Measurements from ENCODE around the gene SLCO4A1. TPM values are rescaled to one million over a fixed set of nuclear protein-coding genes. Genes with fewer than 3 reads are reported as not detected.

Gene SLCO4A1
- total RNA-seq, 2 donors from 2014 or later = 2.9 to 5.0 TPM

DNA sequence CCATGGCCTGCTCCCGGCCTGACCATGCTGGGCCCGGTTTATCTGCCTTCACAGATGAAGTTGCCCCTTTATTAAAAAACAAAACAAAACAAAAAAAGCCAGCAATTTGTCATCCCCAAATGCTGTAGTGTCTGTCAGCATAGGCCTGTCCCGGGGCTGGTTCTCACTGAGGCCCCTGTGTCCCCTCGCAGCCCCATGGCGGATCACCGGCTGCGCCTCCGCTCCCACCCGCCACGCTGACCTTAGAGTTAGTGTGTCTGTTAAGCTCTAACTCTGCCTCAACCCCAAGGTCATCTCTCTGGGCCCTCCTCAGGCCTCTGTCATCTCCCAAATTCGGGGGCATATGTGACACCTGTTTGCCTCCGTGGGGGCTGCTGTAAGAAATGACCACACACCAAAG is 11.1 kb downstream of the SLCO4A1 start:
- TF ChIP-seq, protein P1, sequence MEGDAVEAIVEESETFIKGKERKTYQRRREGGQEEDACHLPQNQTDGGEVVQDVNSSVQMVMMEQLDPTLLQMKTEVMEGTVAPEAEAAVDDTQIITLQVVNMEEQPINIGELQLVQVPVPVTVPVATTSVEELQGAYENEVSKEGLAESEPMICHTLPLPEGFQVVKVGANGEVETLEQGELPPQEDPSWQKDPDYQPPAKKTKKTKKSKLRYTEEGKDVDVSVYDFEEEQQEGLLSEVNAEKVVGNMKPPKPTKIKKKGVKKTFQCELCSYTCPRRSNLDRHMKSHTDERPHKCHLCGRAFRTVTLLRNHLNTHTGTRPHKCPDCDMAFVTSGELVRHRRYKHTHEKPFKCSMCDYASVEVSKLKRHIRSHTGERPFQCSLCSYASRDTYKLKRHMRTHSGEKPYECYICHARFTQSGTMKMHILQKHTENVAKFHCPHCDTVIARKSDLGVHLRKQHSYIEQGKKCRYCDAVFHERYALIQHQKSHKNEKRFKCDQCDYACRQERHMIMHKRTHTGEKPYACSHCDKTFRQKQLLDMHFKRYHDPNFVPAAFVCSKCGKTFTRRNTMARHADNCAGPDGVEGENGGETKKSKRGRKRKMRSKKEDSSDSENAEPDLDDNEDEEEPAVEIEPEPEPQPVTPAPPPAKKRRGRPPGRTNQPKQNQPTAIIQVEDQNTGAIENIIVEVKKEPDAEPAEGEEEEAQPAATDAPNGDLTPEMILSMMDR (conservative IDR thresholded peaks at IDR 0.05) = no peak
- Mint-ChIP-seq H3K36me3 (ENCODE audit: low read depth) (no peaks in the 10 kb centered on the region), H3K9me3 (no peaks in the 10 kb centered on the region), H3K27me3 (ENCODE audit: insufficient read depth) (no peaks in the 10 kb centered on the region), H3K27ac (no peak overlapping the region), H3K4me1 (peaks cover 5% of the 10 kb centered on the region), H3K4me3 (no peak overlapping the region)
- Histone ChIP-seq H3K27ac (ENCODE audit: low read depth, low read length) (no peak overlapping the region), H3K9me3 (ENCODE audit: control insufficient read depth, low read length) (no peaks in the 10 kb centered on the region), H3K27me3 (ENCODE audit: control insufficient read depth, insufficient read depth, low read length, poor library complexity, severe bottlenecking) (no peaks in the 10 kb centered on the region), H3K4me1 (ENCODE audit: control insufficient read depth, insufficient read depth, low read length) (no peaks in the 10 kb centered on the region), H3K9ac (ENCODE audit: extremely low read depth, low read length, poor library complexity, severe bottlenecking) (no peak overlapping the region), H3K36me3 (ENCODE audit: control insufficient read depth, insufficient read depth, low read length) (no peaks in the 10 kb centered on the region), H3K4me3 (ENCODE audit: low read length) (no peak overlapping the region)
- WGBS, 2 experiments (ENCODE audit: insufficient coverage in 1 of 2, insufficient read length in 1 of 2) = 81 to 87% methylated on average over 9 to 12 of the region's 12 CpGs
- DNase-seq = no peak

DNA sequence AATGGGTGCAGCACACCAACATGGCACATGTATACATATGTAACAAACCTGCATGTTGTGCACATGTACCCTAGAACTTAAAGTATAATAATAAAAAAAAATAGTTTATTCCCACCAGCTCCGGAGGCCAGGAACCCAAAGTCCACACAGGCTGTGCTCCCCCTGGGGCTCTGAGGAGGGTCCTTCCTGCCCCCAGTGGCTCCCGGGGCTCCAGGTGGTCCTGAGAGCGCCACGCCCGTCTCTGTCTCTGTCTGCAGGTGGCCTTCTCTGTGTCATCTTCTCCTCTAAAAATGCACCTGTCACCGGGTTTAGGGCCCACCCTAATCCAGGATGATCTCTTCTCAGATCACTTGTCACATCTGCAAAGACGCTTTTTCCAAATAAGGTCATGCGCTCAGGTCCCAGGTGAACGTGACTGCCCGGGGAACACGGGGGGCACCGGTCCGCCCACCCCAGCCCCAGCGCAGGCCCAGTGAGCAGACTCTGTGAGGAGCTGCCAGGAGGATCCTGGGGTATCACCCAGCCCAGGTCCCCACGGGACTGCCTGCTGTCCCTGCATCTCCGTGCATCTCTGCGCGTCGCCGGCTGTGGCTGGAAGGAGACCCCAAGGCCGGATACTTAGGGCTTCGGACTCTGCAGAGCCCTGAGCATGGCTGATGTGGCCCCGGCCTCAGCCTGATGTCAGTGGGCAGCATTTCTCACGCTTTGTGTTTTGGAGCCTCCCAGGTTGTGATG is 11.8 kb downstream of the SLCO4A1 start:
- Mint-ChIP-seq H3K27me3 (ENCODE audit: insufficient read depth) (no peaks in the 10 kb centered on the region), H3K4me1 (peaks cover 5% of the 10 kb centered on the region), H3K36me3 (ENCODE audit: low read depth) (no peaks in the 10 kb centered on the region), H3K4me3 (no peak overlapping the region), H3K27ac (no peak overlapping the region), H3K9me3 (no peaks in the 10 kb centered on the region)
- Histone ChIP-seq H3K27me3 (ENCODE audit: control insufficient read depth, insufficient read depth, low read length, poor library complexity, severe bottlenecking) (no peaks in the 10 kb centered on the region), H3K9ac (ENCODE audit: extremely low read depth, low read length, poor library complexity, severe bottlenecking) (no peak overlapping the region), H3K27ac (ENCODE audit: low read depth, low read length) (no peak overlapping the region), H3K4me1 (ENCODE audit: control insufficient read depth, insufficient read depth, low read length) (no peaks in the 10 kb centered on the region), H3K36me3 (ENCODE audit: control insufficient read depth, insufficient read depth, low read length) (no peaks in the 10 kb centered on the region), H3K9me3 (ENCODE audit: control insufficient read depth, low read length) (no peaks in the 10 kb centered on the region), H3K4me3 (ENCODE audit: low read length) (no peak overlapping the region)
- no peak for DNase-seq
- TF ChIP-seq, protein P1 (conservative IDR thresholded peaks at IDR 0.05) = no peak
- WGBS, 2 experiments (ENCODE audit: insufficient coverage in 1 of 2, insufficient read length in 1 of 2) = 93 to 95% methylated on average over 17 to 24 of the region's 24 CpGs

DNA sequence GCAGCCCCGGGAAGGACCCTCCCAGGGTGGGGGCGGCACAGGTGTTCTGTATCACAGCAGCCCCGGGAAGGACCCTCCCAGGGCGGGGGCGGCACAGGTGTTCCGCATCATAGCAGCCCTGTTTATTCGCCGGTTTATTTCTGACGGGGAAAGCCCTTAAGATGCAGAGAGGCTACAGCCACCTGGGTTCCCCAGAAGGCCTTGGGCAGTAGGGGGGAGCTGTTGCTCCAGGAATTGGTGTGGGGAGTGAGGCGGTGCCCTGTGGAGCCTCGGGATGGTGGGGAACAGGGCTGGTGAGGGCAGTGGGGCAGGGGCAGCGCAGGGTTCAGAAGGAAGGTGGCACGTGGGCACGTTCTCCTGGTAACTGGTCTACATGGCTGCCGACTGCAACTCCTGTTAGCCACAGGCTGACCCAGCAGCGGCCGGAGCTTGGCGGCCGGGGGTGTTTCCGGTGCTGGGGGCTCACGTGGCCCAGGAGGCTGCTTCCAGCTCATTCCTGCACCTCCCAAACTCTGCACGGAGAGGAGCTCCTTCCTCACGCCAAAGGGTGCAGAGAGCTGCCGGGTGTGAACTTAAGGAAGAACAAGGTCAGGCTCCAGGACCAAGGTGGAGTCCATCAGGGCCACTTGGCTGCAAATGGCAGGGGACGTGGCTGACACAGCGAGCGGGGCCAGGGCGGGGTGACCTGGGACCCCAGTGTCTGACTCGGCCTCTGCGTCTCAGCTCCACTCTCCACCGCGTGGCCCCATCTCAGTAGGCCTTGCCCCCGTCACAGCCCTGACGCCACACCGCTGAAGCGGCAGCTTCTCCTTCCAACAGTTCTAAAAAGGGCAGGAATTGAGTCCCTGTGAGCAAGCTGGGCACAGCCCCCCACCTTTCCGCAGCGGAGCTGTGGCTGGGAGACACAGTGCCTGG is 13.2 kb downstream of the SLCO4A1 start:
- no peak for DNase-seq
- H3K36me3 ChIP-seq (ENCODE audit: control insufficient read depth, insufficient read depth, low read length) = no peaks in the 10 kb centered on the region
- no peak overlapping the region for H3K27ac Mint-ChIP-seq
- H3K27me3 ChIP-seq (ENCODE audit: control insufficient read depth, insufficient read depth, low read length, poor library complexity, severe bottlenecking) = no peaks in the 10 kb centered on the region
- H3K4me3 Mint-ChIP-seq = no peak overlapping the region
- H3K27ac ChIP-seq (ENCODE audit: low read depth, low read length) = no peak overlapping the region
- no peaks in the 10 kb centered on the region for H3K36me3 Mint-ChIP-seq (ENCODE audit: low read depth)
- TF ChIP-seq, protein P1 (conservative IDR thresholded peaks at IDR 0.05) = no peak
- H3K4me3 ChIP-seq (ENCODE audit: low read length) = no peak overlapping the region
- H3K27me3 Mint-ChIP-seq (ENCODE audit: insufficient read depth) = no peaks in the 10 kb centered on the region
- H3K4me1 ChIP-seq (ENCODE audit: control insufficient read depth, insufficient read depth, low read length) = no peaks in the 10 kb centered on the region
- 92 to 94% methylated on average over 10 to 37 of the region's 38 CpGs for WGBS, 2 experiments (ENCODE audit: insufficient coverage in 1 of 2, insufficient read length in 1 of 2)
- peaks cover 5% of the 10 kb centered on the region for H3K4me1 Mint-ChIP-seq
- H3K9me3 Mint-ChIP-seq = no peaks in the 10 kb centered on the region
- H3K9ac ChIP-seq (ENCODE audit: extremely low read depth, low read length, poor library complexity, severe bottlenecking) = no peak overlapping the region
- no peaks in the 10 kb centered on the region for H3K9me3 ChIP-seq (ENCODE audit: control insufficient read depth, low read length)
